Upper lobe of left lung (tissue), 4 donors: Measurements from ENCODE around the gene ZNF227.

ENCODE experiments used
- CTCF ChIP-seq, 6 experiments: fragments of 450-650 bp in 4 of 6; fragments of 200-600 bp in 2 of 6; sonication (generic) in 2 of 6; IDR thresholded peaks; one replicate each; pipeline ENCODE4 v1.5.1; 2016 to 2019; ENCODE audit warnings: antibody characterized with exemption in 6 of 6
- POLR2A ChIP-seq, 4 donors: fragments of 450-650 bp; IDR thresholded peaks; one replicate each; pipeline ENCODE4 v1.5.1; 2016 to 2017; ENCODE audit warnings: antibody characterized with exemption in 4 of 4, mild to moderate bottlenecking in 2 of 4
- POLR2AphosphoS5 ChIP-seq, 2 donors: sonication (generic); formaldehyde crosslinking; IDR thresholded peaks; one replicate each; pipeline ENCODE4 v1.5.1; 2017; ENCODE audit warnings: antibody characterized with exemption in 2 of 2

DNA sequence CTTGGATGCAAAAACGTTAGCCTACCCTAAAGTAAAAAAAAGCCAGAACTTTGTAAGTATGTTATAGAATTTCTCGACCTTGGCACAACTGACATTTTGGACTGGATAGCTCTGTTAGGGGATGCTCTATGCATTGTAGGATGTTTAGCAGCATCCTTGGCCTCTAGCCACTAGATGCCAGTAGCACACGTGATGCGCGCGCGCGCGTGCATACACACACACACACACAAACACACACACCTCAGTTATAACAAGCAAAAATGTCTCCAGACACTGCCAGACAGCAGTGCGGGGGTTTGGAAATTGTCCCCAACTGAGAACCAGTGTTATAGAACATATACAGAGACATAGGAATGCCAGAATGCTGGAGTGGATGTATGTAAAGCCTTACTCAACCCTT is 30.2 kb upstream of the ZNF227 start:
- TF ChIP-seq CTCF (IDR thresholded peaks at IDR 0.05) (no peak), POLR2A (IDR thresholded peaks at IDR 0.05) (no peak), POLR2AphosphoS5 (IDR thresholded peaks at IDR 0.05) (no peak)
